ENCODE results near the gene SLC9A5.

SLC9A5 gene

GRCh38 chr16:67201411-67202345, 47.1 kb upstream of the SLC9A5 start:
- H3K9me3 Mint-ChIP-seq: no peaks in the 10 kb centered on the region
- peaks cover 3% of the 10 kb centered on the region for H3K4me1 Mint-ChIP-seq
- peaks cover 5% of the 10 kb centered on the region for H3K27me3 Mint-ChIP-seq (ENCODE audit: low read depth)
- no peak for TF ChIP-seq CTCF (IDR thresholded peaks at IDR 0.05; ENCODE audit: unreplicated experiment in 3 of 3)
- H3K27ac Mint-ChIP-seq: no peak overlapping the region
- H3K36me3 Mint-ChIP-seq (ENCODE audit: low read depth): peaks cover 14% of the 10 kb centered on the region
- no peak overlapping the region for H3K4me3 Mint-ChIP-seq

GRCh38 chr16:67202426-67202825, 46.4 kb upstream of the SLC9A5 start:
- TF ChIP-seq CTCF (IDR thresholded peaks at IDR 0.05; ENCODE audit: unreplicated experiment in 3 of 3): no peak
- Mint-ChIP-seq H3K9me3 (no peaks in the 10 kb centered on the region), H3K27ac (no peak overlapping the region), H3K36me3 (ENCODE audit: low read depth) (peaks cover 9% of the 10 kb centered on the region), H3K4me1 (no peaks in the 10 kb centered on the region), H3K4me3 (no peak overlapping the region), H3K27me3 (ENCODE audit: low read depth) (peaks cover 5% of the 10 kb centered on the region)

GRCh38 chr16:67202956-67203493, 45.8 kb upstream of the SLC9A5 start:
- TF ChIP-seq CTCF (IDR thresholded peaks at IDR 0.05; ENCODE audit: unreplicated experiment in 3 of 3): no peak
- no peaks in the 10 kb centered on the region for H3K4me1 Mint-ChIP-seq
- no peak overlapping the region for H3K27ac Mint-ChIP-seq
- no peak overlapping the region for H3K4me3 Mint-ChIP-seq
- no peaks in the 10 kb centered on the region for H3K9me3 Mint-ChIP-seq
- H3K27me3 Mint-ChIP-seq (ENCODE audit: low read depth): peaks cover 4% of the 10 kb centered on the region
- H3K36me3 Mint-ChIP-seq (ENCODE audit: low read depth): peaks cover 6% of the 10 kb centered on the region

GRCh38 chr16:67204076-67204475, 44.7 kb upstream of the SLC9A5 start:
- Mint-ChIP-seq H3K9me3 (no peaks in the 10 kb centered on the region), H3K27me3 (ENCODE audit: low read depth) (no peaks in the 10 kb centered on the region), H3K4me1 (no peaks in the 10 kb centered on the region), H3K27ac (no peak overlapping the region), H3K4me3 (no peak overlapping the region), H3K36me3 (ENCODE audit: low read depth) (peaks cover 3% of the 10 kb centered on the region)
- no peak for TF ChIP-seq CTCF (IDR thresholded peaks at IDR 0.05; ENCODE audit: unreplicated experiment in 3 of 3)

- TF ChIP-seq CTCF (IDR thresholded peaks at IDR 0.05; ENCODE audit: unreplicated experiment in 3 of 3): no peak
- no peak overlapping the region for H3K4me3 Mint-ChIP-seq
- H3K27ac Mint-ChIP-seq: no peak overlapping the region
- no peaks in the 10 kb centered on the region for H3K4me1 Mint-ChIP-seq
- no peaks in the 10 kb centered on the region for H3K36me3 Mint-ChIP-seq (ENCODE audit: low read depth)
- no peaks in the 10 kb centered on the region for H3K9me3 Mint-ChIP-seq
- no peaks in the 10 kb centered on the region for H3K27me3 Mint-ChIP-seq (ENCODE audit: low read depth)
Observed at GRCh38 chr16:67206129-67206837, 42.5 kb upstream of the SLC9A5 start.

Measured in nephron (organoid).